Measurements from ENCODE around the gene RIOK2.
"Not testable (repeated sequence)": the region's sequence is repeated elsewhere in the genome, so short reads cannot be mapped to it uniquely, and the experiment has no call there.

RIOK2 gene

GRCh38 chr5:97171703-97172102 lies 11.3 kb downstream of the RIOK2 start:
- in situ Hi-C loops (cut with MboI; ENCODE audit: low sequenced_read_pairs) = loop anchor here (25.0 kb wide), 2 partner anchors 309 to 409 kb away; no protein-coding TSS in a partner anchor

GRCh38 chr5:97167435-97167834 lies 15.6 kb downstream of the RIOK2 start:
- in situ Hi-C loops (cut with MboI; ENCODE audit: low sequenced_read_pairs) = loop anchor here (25.0 kb wide), 2 partner anchors 305 to 405 kb away; no protein-coding TSS in a partner anchor

DNA sequence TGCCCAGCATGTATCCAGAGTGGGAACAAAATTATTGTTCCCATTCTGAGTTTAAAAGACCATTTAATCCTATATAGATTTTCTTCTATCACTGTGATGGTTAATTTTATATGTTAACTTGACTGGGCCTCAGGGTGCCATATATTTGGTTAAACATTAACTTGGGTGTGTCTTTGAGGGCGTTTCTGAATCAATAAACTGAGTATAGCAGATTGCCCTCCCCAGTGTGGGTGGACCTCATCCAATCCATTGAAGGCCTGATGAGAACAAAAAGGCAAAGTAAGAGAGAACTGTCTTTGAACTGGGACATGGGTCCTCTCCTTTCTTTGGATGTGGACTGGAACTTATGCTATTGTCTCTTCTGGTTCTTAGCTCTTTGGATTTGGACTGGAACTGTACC lies 17.3 kb downstream of the RIOK2 start:
- in situ Hi-C loops (cut with MboI; ENCODE audit: low sequenced_read_pairs) = loop anchor here (25.0 kb wide), 2 partner anchors 303 to 403 kb away; no protein-coding TSS in a partner anchor

- in situ Hi-C loops (cut with MboI; ENCODE audit: low sequenced_read_pairs) = loop anchor here (25.0 kb wide), 2 partner anchors 303 to 403 kb away; no protein-coding TSS in a partner anchor
Measured at GRCh38 chr5:97164846-97165245, 18.2 kb downstream of the RIOK2 start.

DNA sequence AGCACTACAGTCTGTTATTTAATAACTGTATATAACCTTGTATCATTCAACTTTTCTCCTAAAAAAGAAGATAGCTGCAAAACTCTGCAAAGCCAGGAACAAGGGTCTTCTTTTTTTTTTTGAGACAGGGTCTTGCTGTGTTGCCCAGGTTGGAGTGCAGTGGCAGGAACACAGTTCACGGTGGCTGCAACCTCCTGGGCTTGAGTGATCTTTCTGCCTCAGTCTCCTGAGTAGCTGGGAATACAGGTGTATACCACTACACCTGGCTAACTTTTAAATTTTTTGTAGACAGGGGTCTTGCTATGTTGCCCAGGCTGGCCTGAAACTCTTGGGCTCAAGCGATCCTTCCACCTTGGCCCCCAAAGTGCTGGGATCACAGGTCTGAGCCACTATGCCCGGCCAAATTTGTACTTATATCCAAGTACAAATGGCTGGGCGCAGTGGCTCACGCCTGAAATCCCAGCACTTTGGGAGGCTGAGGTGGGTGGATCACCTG lies 19.2 kb downstream of the RIOK2 start:
- in situ Hi-C loops (cut with MboI; ENCODE audit: low sequenced_read_pairs) = loop anchor here (25.0 kb wide), 2 partner anchors 302 to 402 kb away; no protein-coding TSS in a partner anchor

DNA sequence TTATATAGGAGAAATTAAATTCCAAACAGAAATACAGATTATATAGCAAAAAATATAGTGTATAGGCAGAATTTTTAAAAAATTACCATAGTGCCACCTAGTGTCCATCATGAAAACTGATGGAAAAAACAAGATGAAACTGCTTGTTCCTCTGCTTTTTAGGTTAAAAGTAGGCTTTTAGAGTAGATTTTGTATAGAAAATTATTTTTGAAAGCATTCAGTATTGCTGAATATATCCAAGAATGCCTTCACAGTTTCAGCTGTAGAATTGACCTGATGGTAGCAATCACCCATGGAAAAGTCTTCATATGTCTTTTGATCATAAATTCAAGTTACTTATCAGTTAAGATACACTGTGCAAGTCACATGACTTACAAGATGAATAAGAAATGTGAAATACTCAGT lies 19.7 kb downstream of the RIOK2 start:
- in situ Hi-C loops (cut with MboI; ENCODE audit: low sequenced_read_pairs) = loop anchor here (25.0 kb wide), 2 partner anchors 301 to 401 kb away; no protein-coding TSS in a partner anchor

- in situ Hi-C loops (cut with MboI; ENCODE audit: low sequenced_read_pairs) = loop anchor here (25.0 kb wide), 2 partner anchors 300 to 400 kb away; no protein-coding TSS in a partner anchor
Measured at GRCh38 chr5:97162045-97162444, 21.0 kb downstream of the RIOK2 start.

- in situ Hi-C loops (cut with MboI; ENCODE audit: low sequenced_read_pairs) = loop anchor here (25.0 kb wide), 2 partner anchors 295 to 395 kb away; no protein-coding TSS in a partner anchor
Measured at GRCh38 chr5:97157689-97158088, 25.4 kb downstream of the RIOK2 start.

DNA sequence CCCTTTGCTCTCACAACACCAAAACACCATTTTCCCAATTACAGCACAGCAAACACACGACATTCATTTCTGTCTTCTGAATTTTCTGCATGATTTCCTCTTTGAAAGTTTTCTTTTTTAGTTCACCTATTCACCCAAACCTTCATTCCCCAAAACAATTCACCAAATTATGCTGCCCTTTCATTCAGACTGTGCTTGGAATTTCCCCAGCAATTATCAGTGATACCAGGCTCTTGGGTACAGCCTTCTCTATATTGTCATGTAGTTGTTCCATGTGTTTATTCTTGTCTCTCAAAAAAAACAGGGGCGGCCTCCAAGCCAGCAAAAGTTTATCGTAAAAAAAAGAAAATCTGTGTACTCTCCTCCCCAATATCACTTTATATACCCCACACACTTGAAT lies 31.7 kb downstream of the RIOK2 start:
- in situ Hi-C loops (cut with MboI; ENCODE audit: low sequenced_read_pairs) = loop anchor here (25.0 kb wide), 2 partner anchors 289 to 389 kb away; no protein-coding TSS in a partner anchor

- in situ Hi-C loops (cut with MboI; ENCODE audit: low sequenced_read_pairs) = loop anchor here (25.0 kb wide), 2 partner anchors 288 to 388 kb away; no protein-coding TSS in a partner anchor
Measured at GRCh38 chr5:97150401-97150800, 32.6 kb downstream of the RIOK2 start.

- in situ Hi-C loops (cut with MboI; ENCODE audit: low sequenced_read_pairs) = loop anchor here (25.0 kb wide), 2 partner anchors 287 to 387 kb away; no protein-coding TSS in a partner anchor
Measured at GRCh38 chr5:97149709-97150108, 33.3 kb downstream of the RIOK2 start.

GRCh38 chr5:97148288-97148687 lies 34.8 kb downstream of the RIOK2 start:
- in situ Hi-C loops (cut with MboI; ENCODE audit: low sequenced_read_pairs) = no loop called here

DNA sequence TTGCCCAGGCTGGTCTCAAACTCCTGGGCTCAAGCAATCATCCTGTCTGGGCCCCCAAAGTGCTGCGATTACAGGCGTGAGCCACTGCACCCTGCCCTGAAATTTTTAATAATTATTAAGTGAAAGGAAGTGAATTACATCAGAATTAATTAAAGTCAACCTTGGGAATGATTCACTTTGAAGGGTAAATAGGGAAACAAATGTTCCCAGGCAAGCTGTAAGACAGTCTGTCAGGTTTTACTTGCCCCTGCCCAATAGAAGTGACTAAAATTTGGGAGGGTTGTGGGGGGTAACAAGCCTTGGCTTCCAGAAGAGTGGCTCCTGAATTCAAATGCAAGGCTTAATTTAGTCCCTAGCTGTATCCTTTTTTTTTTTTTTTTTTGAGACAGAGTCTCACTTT lies 39.3 kb downstream of the RIOK2 start:
- in situ Hi-C loops (cut with MboI; ENCODE audit: low sequenced_read_pairs) = no loop called here

DNA sequence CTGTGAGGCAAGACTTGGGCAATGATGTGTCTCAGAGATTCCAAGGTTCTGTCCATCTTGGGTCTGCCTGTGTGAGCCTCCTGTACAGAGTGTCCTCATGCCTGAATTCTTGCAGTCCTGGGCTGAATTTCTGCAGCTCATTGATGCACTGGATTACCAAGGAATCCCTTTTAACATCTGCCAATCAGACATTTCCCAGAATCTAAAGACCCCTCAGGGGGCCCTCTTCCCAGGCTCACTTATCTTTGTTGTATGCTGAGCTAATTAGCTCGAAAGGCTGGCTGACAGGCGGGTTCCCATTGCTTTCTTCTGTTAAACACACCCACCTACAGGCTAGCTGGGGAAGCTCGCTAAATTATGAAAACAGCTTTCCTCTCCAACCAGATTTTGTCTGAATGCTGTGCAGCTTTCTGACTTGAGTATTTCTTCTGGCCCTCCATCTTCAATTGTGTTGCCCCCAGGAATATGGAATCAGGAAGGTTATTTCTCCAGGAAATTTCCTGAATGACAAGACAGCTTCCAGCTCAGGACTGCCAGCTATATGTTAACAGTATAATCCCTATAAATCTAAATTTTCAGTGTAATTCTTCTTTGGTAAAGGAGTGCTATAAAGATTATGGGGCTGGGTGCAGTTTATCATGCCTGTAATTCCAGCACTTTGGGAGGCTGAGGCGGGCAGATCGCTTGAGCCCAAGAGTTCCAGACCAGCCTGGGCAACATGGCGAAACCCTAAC lies 40.4 kb downstream of the RIOK2 start, which contains the start of gene LIX1:
LIX1 (minus strand) TSS at position 91 of the 734 bp plus-strand sequence; CDS start at position 56, 35 bp downstream.
- in situ Hi-C loops (cut with MboI; ENCODE audit: low sequenced_read_pairs) = no loop called here

DNA sequence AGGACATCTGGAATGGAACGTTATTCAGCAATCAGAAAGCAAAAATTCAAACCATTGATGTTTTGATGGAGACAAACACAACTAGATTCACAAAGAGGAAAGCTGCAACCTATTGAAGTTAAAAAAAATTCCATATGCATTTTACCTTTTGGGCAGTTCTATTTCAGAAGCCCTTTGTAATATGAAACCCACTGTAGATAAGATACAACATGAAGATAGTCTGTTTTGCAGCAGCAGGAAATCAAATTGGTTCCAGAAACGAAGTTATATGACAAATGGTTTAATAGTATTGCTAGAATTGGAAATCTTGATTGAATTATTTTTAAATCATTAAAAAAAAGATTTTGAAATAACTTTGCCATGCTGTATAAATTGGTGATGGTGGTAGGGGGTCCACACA lies 41.5 kb downstream of the RIOK2 start:
- in situ Hi-C loops (cut with MboI; ENCODE audit: low sequenced_read_pairs) = no loop called here

DNA sequence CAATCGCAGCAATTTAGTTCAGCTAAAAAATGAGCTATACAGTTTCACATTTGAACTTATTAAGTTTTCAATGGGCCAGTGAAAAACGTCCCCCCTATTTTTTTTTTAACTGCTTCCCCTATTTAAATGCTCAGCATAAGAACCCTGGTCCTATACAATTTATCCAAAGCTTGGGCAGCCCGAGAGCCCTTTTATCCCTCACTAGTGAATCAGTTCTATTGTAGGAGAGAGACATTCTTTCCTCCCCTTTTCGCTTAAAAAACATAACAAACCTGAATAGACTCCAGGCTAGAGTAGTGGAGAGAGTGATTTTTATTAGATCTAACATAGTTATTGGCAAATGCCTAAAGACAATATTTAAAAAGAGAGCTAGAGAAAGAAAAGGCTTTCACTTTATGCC lies 42.0 kb downstream of the RIOK2 start:
- in situ Hi-C loops (cut with MboI; ENCODE audit: low sequenced_read_pairs) = no loop called here

DNA sequence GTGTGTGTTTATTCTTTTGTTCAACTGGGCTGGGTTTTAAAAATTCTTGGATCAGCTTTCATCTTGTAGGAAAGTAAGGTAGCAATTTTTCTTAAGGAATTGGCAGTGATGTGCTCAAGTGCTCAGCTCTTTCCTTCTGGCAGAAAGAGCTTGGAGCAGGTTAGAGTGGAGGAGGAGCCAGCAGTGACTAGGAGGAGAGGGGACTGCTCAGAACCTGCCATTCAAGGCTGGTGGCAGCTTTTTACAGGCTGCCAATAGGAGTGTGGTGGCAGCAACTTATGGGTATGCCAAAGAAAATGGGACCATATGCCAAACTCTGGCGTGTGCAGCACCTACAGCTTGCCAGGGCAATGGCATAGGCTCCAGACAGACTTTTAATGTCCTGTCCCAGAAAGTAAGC lies 42.8 kb downstream of the RIOK2 start:
- in situ Hi-C loops (cut with MboI; ENCODE audit: low sequenced_read_pairs) = not testable (repeated sequence)

DNA sequence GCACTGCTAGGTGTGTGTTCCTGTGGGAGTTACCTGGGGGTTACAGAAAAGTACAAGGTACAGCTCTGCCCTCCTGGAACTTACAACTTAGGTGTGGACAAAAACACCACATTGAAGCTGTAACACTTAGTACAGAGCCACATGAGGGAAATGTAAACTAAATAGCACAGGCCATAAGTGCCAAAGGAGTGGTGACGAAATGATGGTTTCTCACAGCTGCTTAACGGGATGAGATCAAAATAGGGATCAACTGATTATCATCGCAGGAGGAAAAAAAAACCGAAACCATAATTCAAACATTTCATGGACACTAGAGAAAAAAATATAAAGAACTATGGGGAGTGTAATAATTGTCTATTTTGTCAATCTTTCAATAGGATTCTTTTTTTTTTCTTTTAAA lies 46.6 kb downstream of the RIOK2 start:
- in situ Hi-C loops (cut with MboI; ENCODE audit: low sequenced_read_pairs) = no loop called here

- in situ Hi-C loops (cut with MboI; ENCODE audit: low sequenced_read_pairs) = no loop called here
Measured at GRCh38 chr5:97135868-97136267, 47.2 kb downstream of the RIOK2 start.

GRCh38 chr5:97134634-97135033 lies 48.4 kb downstream of the RIOK2 start:
- in situ Hi-C loops (cut with MboI; ENCODE audit: low sequenced_read_pairs) = no loop called here

DNA sequence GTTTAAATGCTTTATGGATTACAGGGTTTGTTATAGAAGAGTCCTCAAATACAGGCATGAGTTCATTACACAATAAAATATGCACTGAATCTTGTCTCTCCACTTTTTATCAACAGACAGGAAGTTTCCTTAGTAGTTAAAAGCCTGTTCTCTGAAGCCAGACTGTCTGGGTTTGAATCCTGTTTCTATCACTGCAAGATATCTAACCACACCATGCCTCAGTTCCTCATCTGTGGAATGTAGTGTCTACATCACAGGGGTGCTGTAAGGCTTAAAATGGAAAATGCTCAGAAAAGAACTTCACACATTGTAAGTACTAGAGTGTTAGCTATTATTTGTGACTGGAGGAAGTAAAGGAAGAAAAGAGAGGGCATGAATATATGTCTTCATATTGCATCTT lies 49.9 kb downstream of the RIOK2 start:
- in situ Hi-C loops (cut with MboI; ENCODE audit: low sequenced_read_pairs) = no loop called here

- in situ Hi-C loops (cut with MboI; ENCODE audit: low sequenced_read_pairs) = no loop called here
Measured at GRCh38 chr5:97131921-97132320, 51.1 kb downstream of the RIOK2 start.
